HG02610 (cell line): ENCODE measurements around the gene FGD6.
"Not testable (repeated sequence)": the region's sequence is repeated elsewhere in the genome, so short reads cannot be mapped to it uniquely, and the experiment has no call there.

Experiments
- ATAC-seq: cut with Tn5 transposase; IDR thresholded peaks from one replicate; pipeline ENCODE4 v1.9.1; 2021; ENCODE audit warnings: mild to moderate bottlenecking, moderate library complexity; ENCODE audit not compliant: unreplicated experiment

FGD6 gene

DNA sequence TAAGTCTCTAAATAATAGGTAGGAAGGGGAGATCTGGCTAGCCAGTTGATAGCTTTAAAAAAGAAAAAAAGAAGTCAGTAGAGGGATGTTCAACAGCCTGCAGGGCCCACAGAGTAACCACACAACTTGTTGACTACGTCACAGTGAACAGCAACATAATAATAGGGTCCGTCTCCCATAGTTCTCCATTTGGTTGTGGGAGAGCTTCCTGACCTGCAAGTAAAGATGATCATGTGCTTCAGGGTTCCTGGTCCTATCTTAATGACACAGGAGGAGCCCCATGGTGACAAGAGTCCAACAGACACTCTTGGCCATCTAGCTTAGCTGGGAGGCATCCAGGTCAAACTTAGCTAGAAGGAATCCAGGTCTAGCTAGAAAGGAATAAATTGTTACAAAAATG is 36.2 kb downstream of the FGD6 start:
- ATAC-seq, result no peak

DNA sequence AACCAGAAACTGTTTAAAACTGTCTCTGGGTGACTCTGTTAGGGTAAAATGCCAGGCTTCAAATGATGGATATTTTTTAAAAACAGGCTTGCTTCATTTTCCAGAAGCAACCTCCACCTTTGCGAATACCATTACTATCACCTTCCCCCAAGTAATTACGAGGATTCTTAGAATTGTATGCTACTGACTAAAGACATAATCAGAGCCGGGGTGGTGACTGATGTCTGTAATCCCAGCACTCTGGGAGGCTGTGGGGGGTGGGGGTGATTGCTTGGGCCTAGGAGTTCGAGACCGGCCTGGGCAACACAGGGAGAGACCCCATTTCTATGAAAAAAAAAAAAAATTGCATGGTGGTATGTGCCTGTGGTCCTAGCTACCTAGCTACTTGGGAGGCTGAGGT is 38.3 kb downstream of the FGD6 start:
- no peak for ATAC-seq

DNA sequence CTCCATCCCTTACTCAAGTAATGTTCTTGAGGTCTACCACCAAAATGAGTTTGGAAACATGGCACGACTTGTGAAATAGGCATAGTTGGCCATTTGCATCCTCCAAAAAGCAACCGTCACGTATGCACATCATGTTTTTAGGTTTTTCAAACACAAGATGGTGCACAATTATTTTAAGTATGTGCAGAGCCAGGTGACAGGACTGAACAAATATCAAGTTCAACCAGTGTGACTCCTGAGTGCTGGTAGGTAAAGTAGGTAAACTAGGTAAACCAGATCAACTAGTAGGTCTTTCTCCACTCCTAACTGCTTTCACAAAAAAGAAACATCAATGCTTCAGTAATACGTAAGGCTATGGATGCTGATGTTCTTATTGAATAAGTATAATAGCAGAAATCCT is 39.1 kb downstream of the FGD6 start:
- no peak for ATAC-seq

DNA sequence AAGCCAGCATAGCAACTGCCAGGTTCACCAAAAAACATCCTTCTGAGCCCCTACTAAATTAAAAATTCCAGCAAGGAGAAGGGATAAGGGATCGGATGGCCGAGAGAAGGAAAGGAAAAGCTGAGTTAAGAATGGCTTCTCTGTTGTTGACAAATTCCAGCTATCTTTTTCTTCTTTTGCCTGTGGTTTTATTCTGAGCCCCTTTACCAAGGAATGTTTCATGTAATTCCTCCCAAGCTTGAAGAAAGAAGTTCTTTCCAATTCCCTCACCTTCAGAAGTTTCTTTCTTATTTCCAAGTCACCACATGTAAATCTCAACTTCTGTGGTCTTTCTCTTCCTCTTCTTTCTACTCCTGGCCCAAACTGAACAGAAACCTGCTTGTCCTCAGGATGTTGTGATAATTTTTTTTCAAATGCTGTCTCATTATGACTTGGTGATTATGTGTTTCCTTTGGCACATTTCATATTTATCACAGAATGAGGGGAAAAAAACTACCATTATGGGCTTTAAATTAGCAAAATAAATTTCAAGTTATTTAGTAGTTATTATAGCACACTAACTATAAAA is 40.0 kb downstream of the FGD6 start:
- no peak for ATAC-seq

DNA sequence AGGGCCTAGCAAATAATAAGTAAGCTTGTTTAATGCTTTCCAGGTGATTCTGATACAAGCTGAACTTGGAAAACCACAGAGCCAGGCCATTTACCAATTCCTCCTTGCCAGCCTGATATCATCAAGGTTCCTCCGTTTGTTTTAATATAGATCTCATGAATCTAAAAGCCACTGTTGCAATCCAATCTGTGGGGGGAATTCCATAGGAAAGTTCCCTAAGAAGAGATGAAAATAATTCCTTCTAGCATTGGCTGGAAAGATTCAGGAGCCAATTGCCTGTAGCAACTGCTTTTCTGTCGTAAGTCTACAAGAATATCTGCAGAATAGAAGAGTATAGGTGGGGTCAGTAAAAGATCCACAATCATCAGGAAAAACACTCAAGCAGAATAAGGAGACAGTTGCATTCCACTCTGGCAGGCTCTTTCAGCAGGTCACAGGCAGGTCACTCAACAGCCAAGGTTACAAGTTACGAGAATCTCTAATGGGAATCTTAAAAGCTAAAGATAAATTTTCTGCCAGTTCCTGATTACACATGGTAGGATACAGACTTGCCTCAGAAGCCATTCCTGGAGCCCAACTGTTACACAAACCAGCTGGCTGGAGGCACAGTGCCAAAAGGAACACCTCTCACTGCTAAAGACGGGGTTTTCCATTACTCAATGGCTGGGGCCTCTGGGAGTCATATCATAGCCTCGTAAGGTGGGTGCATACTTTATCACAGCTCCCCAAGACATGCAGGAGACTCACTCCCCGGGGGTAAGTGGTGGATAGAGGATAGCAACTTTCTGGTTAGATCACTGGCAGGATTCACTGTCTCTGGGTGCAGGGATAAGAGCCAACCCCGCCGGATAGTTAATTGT is 43.6 kb downstream of the FGD6 start:
- ATAC-seq, result no peak

DNA sequence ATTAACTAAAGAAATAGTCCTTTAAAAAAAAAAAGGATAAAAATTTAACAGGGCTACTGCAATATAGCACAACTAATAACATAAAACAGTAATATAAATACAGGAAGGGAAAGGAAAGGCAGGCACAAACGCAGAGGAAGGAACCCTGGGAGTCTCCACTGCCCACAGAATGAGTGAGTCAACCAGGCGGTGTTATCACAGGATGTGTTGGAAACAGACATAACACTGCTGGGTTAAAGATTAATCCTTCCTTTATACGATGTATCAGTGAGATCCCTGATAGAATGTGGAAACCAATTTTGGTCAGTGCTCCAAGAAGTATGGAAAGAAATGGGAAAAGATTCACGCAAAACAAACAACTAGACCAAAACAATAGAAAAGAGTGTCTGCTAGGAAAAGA is 47.9 kb downstream of the FGD6 start:
- no peak for ATAC-seq

DNA sequence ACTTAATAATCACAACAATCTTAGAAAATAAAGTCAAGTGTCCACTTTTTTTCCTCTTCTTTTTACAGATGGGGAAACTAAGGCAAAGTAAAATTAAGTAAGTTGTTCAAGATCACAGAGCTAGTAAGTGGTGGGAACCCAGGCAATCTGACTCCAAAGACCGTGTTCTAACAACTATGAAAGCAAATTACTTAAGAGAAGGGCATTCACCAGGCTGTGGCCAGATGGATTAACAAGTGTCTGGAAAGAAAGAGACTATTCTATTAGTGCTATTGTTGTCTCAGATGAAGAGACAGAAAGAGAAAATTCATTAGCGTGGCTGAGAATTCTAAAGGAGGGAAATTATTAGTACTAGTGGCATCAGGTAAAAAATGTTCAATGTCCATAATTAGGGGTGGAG is 48.5 kb downstream of the FGD6 start:
- no peak for ATAC-seq

DNA sequence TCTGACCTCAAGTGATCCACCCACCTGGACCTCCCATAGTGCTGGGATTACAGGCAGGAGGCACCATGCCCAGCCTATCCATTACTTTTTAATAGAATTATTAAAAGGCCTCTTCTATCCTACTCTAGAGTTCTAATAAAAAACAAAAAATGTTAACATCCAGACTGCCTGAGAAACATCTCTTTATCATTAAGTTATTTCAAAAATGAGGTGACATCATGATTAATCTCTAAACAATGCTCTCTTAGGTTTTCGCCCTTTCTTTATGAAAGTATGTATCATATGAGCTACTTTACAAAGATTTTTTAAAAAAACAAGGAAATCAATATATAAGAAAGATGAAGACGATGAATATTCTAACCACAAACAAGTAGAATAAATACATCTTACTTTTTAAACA is 52.6 kb downstream of the FGD6 start:
- ATAC-seq, result no peak

DNA sequence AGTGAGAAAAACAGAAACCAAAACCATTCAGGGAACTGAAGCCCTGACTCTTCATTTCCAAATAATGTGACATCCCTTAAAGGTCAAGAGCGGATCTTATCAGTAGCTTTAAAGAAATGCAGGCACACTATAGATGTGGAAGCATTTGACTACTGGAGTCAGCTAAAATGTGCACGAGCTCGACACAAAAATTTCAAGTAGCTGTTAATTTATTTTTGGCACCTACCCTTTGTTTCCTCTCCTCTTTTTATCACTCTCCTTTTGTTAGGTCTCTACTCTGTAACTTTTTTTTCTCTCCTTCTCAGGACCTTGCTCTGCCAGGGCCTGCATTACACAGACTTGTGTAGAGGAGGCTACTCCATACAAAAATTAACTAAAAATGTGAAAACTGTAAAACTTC is 58.3 kb downstream of the FGD6 start:
- no peak for ATAC-seq

DNA sequence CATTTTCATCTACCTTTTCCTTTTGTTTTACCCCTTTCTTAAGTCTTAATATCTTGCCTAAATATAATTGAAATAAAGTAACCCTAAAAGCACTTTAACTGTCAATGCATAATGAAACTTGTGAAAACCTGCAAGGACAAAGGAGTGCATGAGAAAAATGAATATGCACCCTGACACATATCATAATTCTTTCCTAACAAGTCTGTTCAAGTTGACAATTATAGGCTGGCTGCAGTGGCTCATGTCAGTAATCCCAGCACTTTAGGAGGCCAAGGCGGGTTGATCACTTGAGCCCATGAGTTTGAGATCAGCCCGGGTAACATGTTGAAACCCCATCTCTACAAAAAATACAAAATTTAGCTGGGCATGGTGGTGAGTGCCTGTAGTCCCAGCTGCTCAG is 65.4 kb downstream of the FGD6 start:
- no peak for ATAC-seq

DNA sequence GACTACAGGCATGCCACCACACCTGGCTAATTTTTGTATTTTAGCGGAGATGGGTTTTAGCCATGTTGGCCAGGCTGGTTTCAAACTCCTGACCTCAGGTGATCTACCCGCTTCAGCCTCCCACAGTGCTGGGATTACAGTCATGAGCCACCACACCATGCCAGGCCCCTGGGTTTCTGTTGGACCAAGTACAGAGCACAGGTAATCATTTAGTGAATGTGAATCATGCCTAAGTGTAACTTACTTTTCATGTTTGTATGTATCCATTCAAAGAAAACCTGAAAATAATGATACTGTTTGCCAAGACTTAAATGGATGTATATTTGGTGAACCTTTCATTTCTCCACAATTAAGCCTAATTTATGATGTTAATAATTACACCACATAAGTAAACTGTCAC is 65.9 kb downstream of the FGD6 start:
- ATAC-seq, result no peak

DNA sequence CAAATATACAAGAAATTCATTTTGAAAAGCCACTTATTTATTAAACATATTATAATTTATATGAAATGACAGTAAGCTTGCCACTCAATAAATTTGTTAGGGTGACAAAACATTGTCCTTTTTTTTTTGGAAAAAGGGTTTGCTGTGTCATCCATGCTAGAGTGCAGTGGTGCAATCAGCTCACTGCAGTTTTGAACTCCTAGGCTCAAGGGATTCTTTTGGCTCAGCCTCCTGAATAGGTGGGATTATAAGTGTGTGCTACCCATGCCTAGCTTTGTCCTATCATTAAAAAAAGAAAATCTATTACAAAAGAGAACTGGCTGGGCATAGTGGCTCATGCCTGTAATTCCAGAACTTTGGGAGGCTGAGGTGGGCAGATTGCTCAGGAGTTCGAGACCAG is 66.8 kb downstream of the FGD6 start:
- no peak for ATAC-seq

DNA sequence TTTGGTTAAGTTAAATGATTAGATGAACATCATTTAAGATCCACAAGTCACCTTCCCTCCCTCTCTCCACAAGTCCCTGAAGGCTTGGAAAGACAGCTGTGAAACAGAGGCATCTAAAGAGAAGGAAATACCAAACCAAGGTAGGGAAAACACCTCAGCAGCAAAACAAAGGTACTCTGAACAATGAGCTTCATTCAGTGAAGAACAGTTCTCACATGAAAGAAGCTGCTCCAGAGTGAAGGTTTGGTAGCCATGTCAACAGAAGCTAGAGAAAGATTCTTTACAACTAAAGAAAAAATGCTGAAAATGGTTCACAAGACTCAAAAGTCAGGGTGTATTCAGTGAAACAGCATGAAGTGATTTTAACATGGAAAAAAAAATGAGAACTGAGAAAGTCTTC is 69.4 kb downstream of the FGD6 start:
- no peak for ATAC-seq

DNA sequence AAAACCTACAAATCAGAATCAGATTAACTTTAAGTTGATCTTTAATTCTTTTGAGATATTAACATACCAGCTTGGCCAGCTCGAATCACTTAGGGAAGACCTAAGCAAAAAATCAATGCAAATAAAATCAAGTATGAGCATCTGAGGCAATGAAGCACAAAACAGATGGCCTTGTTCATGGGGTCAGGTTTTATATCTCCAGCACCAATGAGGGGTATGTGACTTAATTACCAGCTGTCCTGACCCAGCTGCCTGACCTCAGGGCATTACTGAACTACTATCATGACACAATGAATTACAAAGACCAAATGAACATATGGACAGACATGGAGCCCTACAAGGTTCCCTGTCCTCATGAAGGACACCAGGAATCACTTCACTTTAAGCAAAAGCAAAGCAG is 70.5 kb downstream of the FGD6 start:
- ATAC-seq, result no peak

DNA sequence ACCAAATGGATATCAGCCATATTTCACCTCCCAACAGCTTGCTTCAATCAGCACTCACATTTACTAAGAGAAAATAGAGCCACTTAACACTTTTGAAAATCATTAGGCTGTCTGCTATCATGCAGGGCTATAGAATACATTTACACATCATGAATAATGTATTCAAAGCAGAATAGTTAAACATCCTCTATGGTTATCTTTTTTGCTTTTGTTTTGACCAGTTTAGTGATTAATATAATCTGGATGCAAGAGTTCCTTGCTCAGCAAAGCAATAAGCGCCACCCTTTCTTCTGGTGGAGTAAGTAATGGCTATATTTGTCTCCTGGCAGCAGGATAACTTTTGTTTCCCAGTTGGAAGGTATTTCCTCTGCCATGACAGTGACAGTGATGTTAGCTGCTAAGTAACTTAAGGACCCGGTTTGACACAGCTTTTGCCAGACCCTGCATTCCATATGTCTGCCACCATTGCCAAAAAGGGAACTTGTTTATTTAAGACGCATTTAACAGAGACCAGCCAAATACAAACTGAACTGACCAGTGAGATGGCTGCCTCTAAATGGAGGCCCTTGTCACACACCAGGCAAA is 73.6 kb downstream of the FGD6 start:
- ATAC-seq, result no peak

DNA sequence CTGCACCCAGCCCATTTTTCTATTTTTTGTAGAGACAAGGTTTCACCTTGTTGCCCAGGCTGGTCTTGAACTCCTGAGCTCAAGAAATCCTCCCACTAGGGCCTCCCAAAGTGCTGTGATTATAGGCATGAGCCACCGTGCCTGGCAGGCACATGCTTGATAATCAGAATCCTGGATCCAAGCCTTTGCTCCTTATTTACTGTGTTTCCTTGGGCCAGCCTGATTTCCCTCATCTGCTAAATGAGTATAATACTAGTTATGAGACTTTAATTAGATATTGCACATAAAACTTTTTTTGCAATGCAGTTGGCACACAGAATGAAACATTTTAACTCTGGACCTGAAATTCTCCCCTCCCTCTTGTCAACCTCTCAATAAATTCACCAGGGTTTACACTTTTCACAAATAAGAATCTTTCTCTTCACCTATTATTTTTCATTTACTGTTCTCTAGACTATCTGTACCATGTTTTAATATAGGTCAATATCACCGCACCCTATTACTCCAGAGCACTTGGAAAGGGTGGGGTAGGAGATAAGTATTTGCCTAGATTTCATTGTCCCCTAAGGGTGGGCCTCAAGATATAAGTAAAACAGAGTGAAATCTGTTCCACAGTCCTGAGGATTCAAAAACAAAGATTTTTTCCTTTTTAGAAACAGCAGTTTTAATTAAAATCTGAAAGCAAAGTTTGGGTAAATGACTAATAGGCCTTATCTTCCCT is 74.7 kb downstream of the FGD6 start:
- ATAC-seq, result no peak

DNA sequence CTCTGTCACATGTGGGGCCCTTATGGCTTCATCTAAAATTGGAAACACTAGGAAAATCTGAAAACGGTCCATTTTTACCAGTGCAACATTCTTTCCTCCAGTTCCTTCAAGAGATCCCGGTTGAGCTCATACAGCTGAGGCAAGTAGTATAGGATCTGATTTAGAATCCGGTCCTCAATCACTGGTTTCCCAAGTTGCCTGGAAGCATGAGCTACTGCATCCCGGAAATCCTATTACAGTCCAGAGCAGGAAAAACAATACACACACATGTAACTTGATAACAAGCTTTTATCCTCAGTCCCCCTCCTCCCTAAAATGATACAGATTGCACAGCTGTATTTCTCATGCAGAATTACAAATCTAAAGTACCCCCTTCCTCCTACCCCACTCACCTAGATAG is 76.0 kb downstream of the FGD6 start:
- no peak for ATAC-seq

DNA sequence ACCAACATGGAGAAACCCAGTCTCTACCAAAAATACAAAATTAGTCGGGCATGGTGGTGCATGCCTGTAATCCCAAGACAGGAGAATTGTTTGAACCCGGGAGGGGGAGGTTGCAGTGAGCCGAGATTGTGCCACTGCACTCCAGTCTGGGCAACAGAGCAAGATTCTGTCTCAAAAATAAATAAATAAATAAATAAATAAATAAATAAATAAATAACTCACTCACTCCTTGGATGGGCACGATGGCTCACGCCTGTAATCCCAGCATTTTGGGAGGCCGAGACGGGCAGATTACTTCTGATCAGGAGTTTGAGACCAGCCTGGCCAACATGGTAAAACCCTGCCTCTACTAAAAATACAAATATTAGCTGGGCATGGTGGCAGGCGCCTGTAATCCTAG is 79.2 kb downstream of the FGD6 start:
- ATAC-seq, result not testable (repeated sequence)

DNA sequence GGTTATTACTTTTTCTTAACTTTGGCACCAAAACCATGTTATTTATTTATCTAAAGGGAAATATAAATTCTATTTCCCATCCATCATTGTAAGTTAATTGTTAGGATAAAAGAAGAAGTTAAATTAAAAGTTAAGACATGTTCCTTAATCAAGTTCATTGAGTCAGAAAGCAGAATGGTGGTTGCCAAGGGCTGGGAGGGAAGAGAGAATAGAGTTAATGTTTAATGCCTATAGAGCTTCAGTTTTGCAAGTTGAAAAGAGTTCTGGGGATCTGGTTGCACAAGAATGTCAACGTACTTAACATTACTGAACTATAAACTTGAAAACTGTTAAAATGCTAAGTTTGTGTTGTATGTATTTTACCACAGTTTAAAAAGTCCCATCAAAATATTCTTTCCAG is 80.7 kb downstream of the FGD6 start:
- ATAC-seq, result no peak

DNA sequence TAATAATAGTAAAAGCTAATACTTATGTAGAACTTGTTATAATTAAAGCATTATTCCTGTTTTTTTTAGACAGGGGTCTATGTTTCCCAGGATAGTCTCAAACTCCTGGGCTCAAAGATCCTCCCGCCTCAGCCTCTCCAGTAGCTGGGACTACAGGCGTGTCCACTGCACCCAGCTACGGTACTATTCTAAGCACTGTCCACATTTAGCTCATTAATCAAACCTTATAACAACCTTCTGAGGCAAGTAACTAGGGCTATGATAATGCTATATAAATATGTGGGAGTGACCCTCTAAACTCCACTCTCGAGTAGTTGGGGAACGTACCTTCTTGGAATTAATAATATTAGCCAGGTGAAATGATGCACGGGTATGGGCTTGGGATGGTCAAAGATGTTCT is 83.2 kb downstream of the FGD6 start:
- ATAC-seq, result no peak

DNA sequence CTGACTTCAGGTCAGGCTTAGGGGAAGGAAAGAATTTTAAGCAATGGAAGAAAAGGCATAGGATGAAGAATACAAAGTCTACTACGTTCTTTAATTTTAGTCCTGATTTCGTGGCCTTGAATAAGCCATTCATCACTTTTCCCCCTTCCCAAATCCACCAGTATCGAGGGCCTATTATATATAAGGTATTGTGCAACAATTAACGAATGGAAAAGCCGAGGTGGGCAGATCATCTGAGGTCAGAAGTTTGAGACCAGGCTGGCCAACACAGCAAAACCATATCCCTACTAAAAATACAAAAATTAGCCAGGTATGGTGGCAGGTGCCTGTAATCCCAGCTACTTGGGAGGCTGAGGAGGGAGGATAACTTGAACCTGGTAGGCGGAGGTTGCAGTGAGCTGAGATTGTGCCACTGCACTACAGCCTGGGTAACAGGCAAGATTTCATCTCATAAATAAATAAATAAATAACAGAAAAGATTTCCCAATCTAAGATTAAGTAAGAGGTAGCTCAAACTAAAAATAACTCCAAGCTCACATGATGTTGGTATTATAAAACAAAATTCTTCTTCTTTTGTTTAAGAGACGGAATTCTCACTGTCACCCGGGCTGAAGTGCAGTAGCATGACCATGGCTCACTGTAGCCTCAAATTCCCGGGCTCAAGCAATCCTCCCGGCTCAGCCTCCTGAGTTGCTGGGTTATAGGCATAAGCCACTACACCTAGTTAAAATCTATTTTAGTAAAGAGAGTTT is 85.5 kb downstream of the FGD6 start:
- no peak for ATAC-seq
